A673 (cell line): Measurements from ENCODE around the gene TAL1.

Experiments used
- CTCF ChIP-seq: fragments of 300-800, 200-600 bp; sonication (generic); conservative IDR thresholded peaks from 2 replicates; pipeline ENCODE4 v1.5.1; 2017; ENCODE audit warnings: low read depth, mild to moderate bottlenecking, antibody characterized with exemption, low read length, moderate library complexity, mixed read lengths
- EZH2 ChIP-seq: fragments of 200-600 bp; sonication (generic); IDR thresholded peaks from 2 replicates; pipeline ENCODE4 v1.6.1; 2017; ENCODE audit warnings: borderline replicate concordance, low read depth, mild to moderate bottlenecking, mixed read lengths, antibody characterized with exemption, low read length; ENCODE audit not compliant: poor library complexity, severe bottlenecking

DNA sequence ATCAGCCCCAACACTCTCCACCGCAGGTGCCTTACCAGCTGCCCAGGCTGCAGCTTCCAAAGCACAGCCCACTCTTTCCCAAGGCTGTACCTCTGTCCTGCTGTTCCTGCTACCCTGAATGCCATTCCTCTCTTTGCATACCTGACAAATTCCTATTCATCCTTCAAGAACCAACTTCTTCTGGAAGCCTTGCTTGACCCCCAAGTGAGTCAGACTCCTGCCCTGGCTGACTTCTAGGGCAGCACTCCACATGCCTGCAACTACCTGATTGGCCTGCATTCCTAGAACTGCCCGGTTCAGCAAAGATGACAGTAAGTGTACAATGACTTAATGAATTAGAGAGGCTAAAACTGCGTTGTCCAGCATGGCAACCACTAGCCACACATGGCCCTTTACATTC is 21.4 kb downstream of the TAL1 start:
- TF ChIP-seq CTCF (no peak), EZH2 (no peak)
